Panc1 (cell line): ENCODE results near the gene BCAS2. TPM values are rescaled to one million over a fixed set of nuclear protein-coding genes. Genes with fewer than 3 reads are reported as not detected.

Experiments used
- ATAC-seq: fragments of 200-7000 bp; cut with Tn5 transposase; 2 replicates; pipeline ENCODE4 v1.9.1; 2020; ENCODE audit warnings: mild to moderate bottlenecking, moderate library complexity
- BruUV-seq: library from RNA; stranded (reverse); fragments of 400-500 nt; replicated peaks from 2 replicates; lab custom pipeline; 2021; lab: Mats Ljungman, UMichigan
- CTCF ChIA-PET: fragments of 300-600 bp; sonication (Branson Sonifier 250); formaldehyde crosslinking; loops from one replicate; lab custom pipeline; 2022; ENCODE audit warnings: antibody characterized with exemption; lab: Charles Lee
- POLR2A ChIA-PET: fragments of 300-600 bp; sonication (Branson Sonifier 250); formaldehyde crosslinking; loops from one replicate; lab custom pipeline; 2022; ENCODE audit warnings: antibody characterized with exemption; lab: Charles Lee
- DNase-seq: peaks from one replicate; pipeline ENCODE4 v3.0.0-alpha.2; 2010; ENCODE audit warnings: low read depth, low spot score
- H3K27ac ChIP-seq: 2 replicates; pipeline ENCODE4 v1.5.1; 2011; ENCODE audit warnings: mild to moderate bottlenecking, low read length, inconsistent platforms
- H3K27me3 ChIP-seq: fragments of 200-500 bp; sonication (Bioruptor generic); 2 replicates; pipeline ENCODE4 v1.6.0; 2014; ENCODE audit warnings: low read length, inconsistent platforms; ENCODE audit not compliant: control insufficient read depth, insufficient read depth
- H3K36me3 ChIP-seq: fragments of 200-500 bp; sonication (Bioruptor generic); 2 replicates; pipeline ENCODE4 v1.5.1; 2014; ENCODE audit warnings: inconsistent platforms, mild to moderate bottlenecking, low read length, moderate library complexity; ENCODE audit not compliant: control insufficient read depth, insufficient read depth
- H3K4me1 ChIP-seq: 2 replicates; pipeline ENCODE4 v1.5.1; 2011; ENCODE audit warnings: inconsistent platforms, mild to moderate bottlenecking, low read length, moderate library complexity; ENCODE audit not compliant: control insufficient read depth, insufficient read depth
- H3K4me3 ChIP-seq, 2 experiments: 2 replicates each; pipeline ENCODE4 v1.5.1; 2011 to 2012; ENCODE audit warnings: low read depth in 2 of 2, low read length in 2 of 2, mild to moderate bottlenecking in 2 of 2, inconsistent platforms in 1 of 2, moderate library complexity in 1 of 2
- H3K9me3 ChIP-seq: fragments of 200-500 bp; sonication (Bioruptor generic); 2 replicates; pipeline ENCODE4 v1.5.1; 2014; ENCODE audit warnings: low read depth, mild to moderate bottlenecking, inconsistent platforms, low read length, moderate library complexity; ENCODE audit not compliant: control insufficient read depth, insufficient read depth
- CTCF ChIP-seq: fragments of 450-650 bp; IDR thresholded peaks from 2 replicates; pipeline ENCODE4 v1.5.1; 2017; ENCODE audit warnings: mild to moderate bottlenecking
- POLR2AphosphoS5 ChIP-seq: IDR thresholded peaks from 2 replicates; pipeline ENCODE4 v1.6.1; 2012; ENCODE audit warnings: mild to moderate bottlenecking, low read depth, low read length, moderate library complexity
- REST ChIP-seq, 2 experiments: IDR thresholded peaks; 2 replicates each; pipeline ENCODE4 v1.6.1; 2011 to 2012; ENCODE audit warnings: low read depth in 2 of 2, control low read depth in 1 of 2, low read length in 1 of 2, mild to moderate bottlenecking in 1 of 2, moderate library complexity in 1 of 2; ENCODE audit not compliant: insufficient read depth in 1 of 2
- SIN3A ChIP-seq: IDR thresholded peaks from 2 replicates; pipeline ENCODE4 v1.6.1; 2012; ENCODE audit warnings: low read depth, mild to moderate bottlenecking, low read length, moderate library complexity, borderline replicate concordance; ENCODE audit not compliant: insufficient read depth
- TCF7L2 ChIP-seq: IDR thresholded peaks from 2 replicates; pipeline ENCODE4 v1.6.1; 2011; ENCODE audit warnings: mild to moderate bottlenecking, low read depth, low read length, inconsistent platforms
- in situ Hi-C: cut with HindIII; loops from 2 replicates; pipeline ENCODE4 v1.10.0; 2016; ENCODE audit warnings: low sequenced_read_pairs, low pct_unique_long_range_greater_than_20kb
- intact Hi-C: fragments of 100-400 bp; cut with micrococcal nuclease; formaldehyde crosslinking; loops from one replicate; pipeline ENCODE4 v1.10.0; 2022; ENCODE audit not compliant: unreplicated experiment
- total RNA-seq: library from RNA; stranded (reverse); gene quantifications from one replicate; pipeline ENCODE4 v1.2.1, GENCODE V29; 2021; ENCODE audit not compliant: unreplicated experiment

Gene BCAS2
- total RNA-seq, 1 experiment from 2014 or later, result 23.5 TPM

GRCh38 chr1:114531094-114531493 lies 50.3 kb downstream of the BCAS2 start:
- Histone ChIP-seq H3K4me3 (no peak overlapping the region), H3K27ac (no peak overlapping the region), H3K4me1 (no peaks in the 10 kb centered on the region), H3K36me3 (no peaks in the 10 kb centered on the region), H3K9me3 (no peaks in the 10 kb centered on the region), H3K27me3 (no peaks in the 10 kb centered on the region)
- in situ Hi-C loops (no loop called here), intact Hi-C loops (no loop called here)
- no peak for ATAC-seq
- TF ChIP-seq POLR2AphosphoS5 (no peak), TCF7L2 (no peak), REST (IDR thresholded peaks at IDR 0.05; ENCODE audit: insufficient read depth in 1 of 2, low read depth in 2 of 2, low read length in 1 of 2) (no peak), SIN3A (no peak), CTCF (no peak)
- ChIA-PET CTCF (no interaction called here), POLR2A (no interaction called here)
- BruUV-seq, result no TSS peak
- no peak for DNase-seq

- no peak overlapping the region for H3K4me3 ChIP-seq
- no peak overlapping the region for H3K27ac ChIP-seq
- H3K27me3 ChIP-seq, result no peaks in the 10 kb centered on the region
- no peaks in the 10 kb centered on the region for H3K9me3 ChIP-seq
- TF ChIP-seq SIN3A, result no peak
- no peak for TF ChIP-seq TCF7L2
- TF ChIP-seq POLR2AphosphoS5, result no peak
- TF ChIP-seq CTCF, result no peak
- TF ChIP-seq REST (IDR thresholded peaks at IDR 0.05; ENCODE audit: insufficient read depth in 1 of 2, low read depth in 2 of 2, low read length in 1 of 2), result no peak
- in situ Hi-C loops, result no loop called here
- no TSS peak for BruUV-seq
- DNase-seq, result no peak
- ATAC-seq, result no peak
- POLR2A ChIA-PET, result no interaction called here
- H3K36me3 ChIP-seq, result no peaks in the 10 kb centered on the region
- H3K4me1 ChIP-seq, result no peaks in the 10 kb centered on the region
- intact Hi-C loops, result no loop called here
- CTCF ChIA-PET, result no interaction called here
Observed at GRCh38 chr1:114530224-114530623, 51.2 kb downstream of the BCAS2 start.
